Common myeloid progenitor, CD34-positive (primary cell): ENCODE results near the gene RFPL2. TPM values are rescaled to one million over a fixed set of nuclear protein-coding genes. Genes with fewer than 3 reads are reported as not detected.

Experiments
- CTCF ChIA-PET: fragments of 350-600 bp; sonication (Branson Sonifier 250); formaldehyde crosslinking; loops from one replicate; lab custom pipeline; 2021; ENCODE audit warnings: antibody characterized with exemption; lab: Charles Lee
- POLR2A ChIA-PET: fragments of 350-600 bp; sonication (Branson Sonifier 250); formaldehyde crosslinking; loops from one replicate; lab custom pipeline; 2021; ENCODE audit warnings: antibody characterized with exemption; lab: Charles Lee
- DNase-seq, 3 donors: peaks; one replicate each; pipeline versions ENCODE4 v3.0.0 to v3.0.0-alpha.2; 2013
- H3K27ac ChIP-seq, 2 experiments: 1 replicate in 1 of 2; 2 replicates in 1 of 2; pipeline ENCODE4 v1.7.0; 2013; ENCODE audit warnings: inconsistent platforms in 2 of 2, low read length in 2 of 2, mild to moderate bottlenecking in 2 of 2, low read depth in 1 of 2, moderate library complexity in 1 of 2; ENCODE audit not compliant: severe bottlenecking in 2 of 2, insufficient read depth in 1 of 2, poor library complexity in 1 of 2
- H3K27me3 ChIP-seq, 5 experiments: replicated peaks in 2 of 5; 1 replicate in 3 of 5; 2 replicates in 2 of 5; pipeline versions ENCODE4 v1.6.1 to v1.7.0; 2013; ENCODE audit warnings: low read length in 4 of 5, mild to moderate bottlenecking in 2 of 5, moderate library complexity in 2 of 5, inconsistent platforms in 1 of 5; ENCODE audit not compliant: insufficient read depth in 5 of 5, control insufficient read depth in 4 of 5
- H3K36me3 ChIP-seq, 4 experiments: 1 replicate in 2 of 4; 2 replicates in 2 of 4; pipeline versions ENCODE4 v1.6.1 to v1.7.0; 2013; ENCODE audit warnings: low read length in 3 of 4, control low read depth in 1 of 4, mild to moderate bottlenecking in 1 of 4; ENCODE audit not compliant: control insufficient read depth in 4 of 4, insufficient read depth in 4 of 4
- H3K4me1 ChIP-seq, 4 experiments: 1 replicate in 3 of 4; 2 replicates in 1 of 4; pipeline versions ENCODE4 v1.6.1 to v1.7.1; 2013; ENCODE audit warnings: low read length in 3 of 4, mild to moderate bottlenecking in 3 of 4, control low read depth in 1 of 4, inconsistent platforms in 1 of 4, moderate library complexity in 1 of 4; ENCODE audit not compliant: control insufficient read depth in 4 of 4, insufficient read depth in 4 of 4; ENCODE audit errors: control extremely low read depth in 1 of 4
- H3K4me3 ChIP-seq, 7 experiments: 1 replicate in 4 of 7; 2 replicates in 3 of 7; pipeline versions ENCODE4 v1.5.1 to v1.7.0; 2013; ENCODE audit warnings: mild to moderate bottlenecking in 7 of 7, low read length in 6 of 7, moderate library complexity in 6 of 7, inconsistent platforms in 2 of 7, low read depth in 2 of 7, control low read depth in 1 of 7; ENCODE audit not compliant: insufficient read depth in 4 of 7, control insufficient read depth in 1 of 7; ENCODE audit errors: extremely low read depth in 1 of 7
- H3K9me3 ChIP-seq, 5 experiments: 1 replicate in 4 of 5; 2 replicates in 1 of 5; pipeline versions ENCODE4 v1.6.1 to v1.7.1; 2013; ENCODE audit warnings: low read length in 4 of 5, mild to moderate bottlenecking in 2 of 5, inconsistent platforms in 1 of 5, low read depth in 1 of 5, moderate library complexity in 1 of 5; ENCODE audit not compliant: control insufficient read depth in 4 of 5, insufficient read depth in 2 of 5; ENCODE audit errors: control extremely low read depth in 1 of 5
- WGBS: methylation state at CpG from one replicate; pipeline ENCODE4 v1.1.5; 2013; ENCODE audit not compliant: insufficient coverage; 5-methylcytosine and 5-hydroxymethylcytosine counted together
- polyA plus RNA-seq: library from polyadenylated mRNA; unstranded; fragments of 120-200 nt; gene quantifications from one replicate; pipeline ENCODE4 v1.2.1, GENCODE V29; 2013

The RFPL2 gene
- polyA plus RNA-seq = not detected

DNA sequence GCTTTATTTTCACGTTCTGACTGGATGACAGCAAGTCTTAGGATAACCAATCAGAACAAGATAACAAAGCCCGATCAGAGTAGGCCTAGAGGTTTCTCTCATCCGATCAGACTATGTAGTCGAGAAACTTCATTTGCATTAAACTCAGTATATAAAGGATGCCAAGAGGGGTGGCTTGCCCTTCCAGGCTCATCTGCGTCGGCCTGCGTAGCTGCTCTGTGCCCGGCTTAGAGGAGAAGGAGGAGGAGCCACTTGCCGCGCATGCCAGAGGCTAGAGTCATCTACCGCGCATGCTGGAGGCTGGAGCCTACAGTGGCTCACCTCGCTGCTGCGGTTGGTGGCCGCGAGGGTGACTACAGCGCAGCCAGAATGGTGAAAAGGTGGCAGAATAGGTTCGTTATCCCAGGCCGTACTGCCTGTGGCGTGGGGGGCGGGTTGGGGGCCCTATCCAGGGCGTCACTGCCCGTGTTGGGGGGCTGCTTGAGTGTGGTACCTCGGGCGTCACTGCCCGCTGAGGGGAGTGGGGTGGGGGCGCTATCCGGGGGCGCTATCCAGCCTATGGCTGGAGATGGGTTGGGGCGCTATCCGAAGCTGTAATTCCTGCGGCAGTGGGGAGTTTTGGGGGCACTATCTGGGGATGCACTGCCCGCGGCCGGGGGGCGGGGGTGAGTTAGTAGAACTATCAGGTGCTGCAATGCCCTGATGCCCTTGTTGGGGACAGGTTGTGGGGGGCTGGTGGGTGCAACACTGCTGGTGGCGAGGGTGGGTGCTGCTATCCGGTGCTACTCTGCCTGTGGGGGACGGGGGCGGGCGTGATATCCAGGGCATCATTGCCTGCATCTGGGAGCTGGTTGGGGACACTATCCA lies at the start of gene RFPL2:
TSS of gene RFPL2 (minus strand) at position 218 of the 867 bp plus-strand sequence. CDS start 2,622 bp downstream, outside the sequence.
- Histone ChIP-seq H3K4me1 (peaks cover 0 to 17% (median 16%) of the 10 kb centered on the region in 4 experiments), H3K27me3 (peaks cover 0 to 40% (median 6%) of the 10 kb centered on the region in 5 experiments), H3K27ac (no peak within 1 kb of the TSS), H3K4me3 (peak within 1 kb of the TSS in 2 of 7 experiments; percentile 4 to 52), H3K36me3 (no peaks in the 10 kb centered on the region), H3K9me3 (no peaks in the 10 kb centered on the region)
- WGBS = 72% methylated on average over 23 of the region's 41 CpGs
- ChIA-PET CTCF (no interaction called here), POLR2A (no interaction called here)
- DNase-seq = peak in 2 of 3 donors; percentile 27 to 43

- Histone ChIP-seq H3K4me1 (no peaks in the 10 kb centered on the region), H3K36me3 (no peaks in the 10 kb centered on the region), H3K27ac (no peak overlapping the region), H3K4me3 (no peak overlapping the region), H3K27me3 (peaks cover 0 to 4% (median 0%) of the 10 kb centered on the region in 5 experiments), H3K9me3 (peaks cover 0 to 1% (median 0%) of the 10 kb centered on the region in 5 experiments)
- POLR2A ChIA-PET = no interaction called here
- CTCF ChIA-PET = no interaction called here
- no CpG with 5 or more reads among the region's 1 CpG for WGBS
- DNase-seq = no peak
Observed at GRCh38 chr22:32249231-32249630, 44.4 kb upstream of the RFPL2 start.

GRCh38 chr22:32248276-32248675 lies 43.4 kb upstream of the RFPL2 start:
- POLR2A ChIA-PET = no interaction called here
- peaks cover 0 to 4% (median 0%) of the 10 kb centered on the region in 5 experiments for H3K27me3 ChIP-seq
- CTCF ChIA-PET = no interaction called here
- no peaks in the 10 kb centered on the region for H3K4me1 ChIP-seq
- DNase-seq = no peak
- peaks cover 0 to 1% (median 0%) of the 10 kb centered on the region in 5 experiments for H3K9me3 ChIP-seq
- no peaks in the 10 kb centered on the region for H3K36me3 ChIP-seq
- H3K4me3 ChIP-seq = no peak overlapping the region
- WGBS = 0% methylated on average over 1 of the region's 1 CpG
- H3K27ac ChIP-seq = no peak overlapping the region

- 98% methylated on average over 4 of the region's 5 CpGs for WGBS
- H3K4me3 ChIP-seq = no peak overlapping the region
- ChIA-PET POLR2A (no interaction called here), CTCF (no interaction called here)
- H3K4me1 ChIP-seq = no peaks in the 10 kb centered on the region
- H3K36me3 ChIP-seq = no peaks in the 10 kb centered on the region
- no peak for DNase-seq
- peaks cover 0 to 1% (median 0%) of the 10 kb centered on the region in 5 experiments for H3K9me3 ChIP-seq
- no peak overlapping the region for H3K27ac ChIP-seq
- H3K27me3 ChIP-seq = peaks cover 0 to 2% (median 0%) of the 10 kb centered on the region in 5 experiments
Observed at GRCh38 chr22:32246166-32246565, 41.3 kb upstream of the RFPL2 start.

DNA sequence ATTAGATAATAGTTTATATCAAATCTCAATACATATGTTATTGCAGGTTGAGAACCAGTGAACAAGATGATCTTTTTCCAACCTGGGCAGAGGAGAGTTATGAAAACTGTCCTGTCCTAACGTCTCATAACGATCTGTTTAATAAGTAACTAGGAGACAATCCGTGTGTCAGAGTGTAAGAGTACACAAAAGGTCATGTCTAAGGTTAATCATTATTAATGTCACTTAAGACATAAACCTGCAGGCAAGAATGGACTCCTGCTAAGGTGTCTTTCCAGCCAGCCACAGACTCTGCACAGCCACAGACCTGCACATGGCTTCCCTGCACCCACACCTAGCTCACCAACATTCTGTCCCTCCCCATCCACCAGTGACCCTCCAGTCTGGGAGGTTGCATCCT lies 40.2 kb upstream of the RFPL2 start:
- Histone ChIP-seq H3K9me3 (peaks cover 0 to 1% (median 0%) of the 10 kb centered on the region in 5 experiments), H3K4me1 (no peaks in the 10 kb centered on the region), H3K27ac (no peak overlapping the region), H3K36me3 (no peaks in the 10 kb centered on the region), H3K4me3 (no peak overlapping the region), H3K27me3 (no peaks in the 10 kb centered on the region)
- CTCF ChIA-PET = no interaction called here
- WGBS = 94% methylated on average over 3 of the region's 3 CpGs
- no peak for DNase-seq
- POLR2A ChIA-PET = no interaction called here

DNA sequence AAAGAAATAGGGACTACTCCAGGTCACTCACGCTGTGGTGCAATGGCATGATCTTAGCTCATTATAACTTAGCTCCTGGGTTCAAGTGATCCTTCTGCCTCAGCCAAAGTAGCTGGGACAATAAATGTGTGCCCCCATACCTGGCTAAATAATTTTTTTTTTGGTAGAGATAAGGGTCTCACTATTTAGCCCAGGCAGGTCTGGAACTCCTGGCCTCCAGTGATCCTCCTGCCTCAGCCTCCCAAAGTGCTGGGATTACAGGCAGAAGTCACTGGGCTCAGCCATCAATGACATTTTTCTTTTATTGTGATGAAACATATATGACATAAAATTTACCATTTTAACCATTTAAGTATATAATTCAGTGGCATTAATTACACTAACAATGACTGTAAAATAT lies 39.7 kb upstream of the RFPL2 start:
- no peaks in the 10 kb centered on the region for H3K36me3 ChIP-seq
- ChIA-PET CTCF (no interaction called here), POLR2A (no interaction called here)
- no peak overlapping the region for H3K4me3 ChIP-seq
- H3K27me3 ChIP-seq = no peaks in the 10 kb centered on the region
- H3K4me1 ChIP-seq = no peaks in the 10 kb centered on the region
- no peak overlapping the region for H3K27ac ChIP-seq
- H3K9me3 ChIP-seq = peaks cover 0 to 1% (median 0%) of the 10 kb centered on the region in 5 experiments
- WGBS = no CpG with 5 or more reads among the region's 1 CpG
- no peak for DNase-seq

GRCh38 chr22:32240461-32240860 lies 35.6 kb upstream of the RFPL2 start:
- H3K4me3 ChIP-seq = no peak overlapping the region
- POLR2A ChIA-PET = no interaction called here
- no peak overlapping the region for H3K27ac ChIP-seq
- CTCF ChIA-PET = no interaction called here
- H3K4me1 ChIP-seq = no peaks in the 10 kb centered on the region
- no peak for DNase-seq
- H3K36me3 ChIP-seq = no peaks in the 10 kb centered on the region
- no peaks in the 10 kb centered on the region for H3K9me3 ChIP-seq
- peaks cover 0 to 4% (median 0%) of the 10 kb centered on the region in 5 experiments for H3K27me3 ChIP-seq
- no CpG with 5 or more reads among the region's 2 CpGs for WGBS
